Esophagus squamous epithelium (tissue), 5 donors: ENCODE data around the gene CFAP57. TPM values are rescaled to one million over a fixed set of nuclear protein-coding genes. Genes with fewer than 3 reads are reported as not detected.

Experiments
- DNase-seq: peaks from one replicate; lab custom pipeline; 2025; lab: John Stamatoyannopoulos, UW
- H3K27ac ChIP-seq, 4 donors: fragments of 200-600 bp; sonication (generic); one replicate each; pipeline ENCODE4 v1.5.1; 2016 to 2019; ENCODE audit warnings: mild to moderate bottlenecking in 1 of 4
- H3K27me3 ChIP-seq, 4 donors: fragments of 200-600 bp; sonication (generic); 1 replicate in 3 of 4; 2 replicates in 1 of 4; pipeline versions ENCODE4 v1.5.1 to v1.6.0; 2017 to 2021; ENCODE audit warnings: antibody characterized with exemption in 1 of 4
- H3K36me3 ChIP-seq, 3 donors: fragments of 200-600 bp; sonication (generic); one replicate each; pipeline ENCODE4 v1.5.1; 2016 to 2019
- H3K4me1 ChIP-seq, 3 donors: fragments of 200-600 bp; sonication (generic); one replicate each; pipeline ENCODE4 v1.5.1; 2017 to 2019
- H3K4me3 ChIP-seq, 4 donors: fragments of 200-600 bp; sonication (generic); 1 replicate in 3 of 4; 2 replicates in 1 of 4; pipeline ENCODE4 v1.5.1; 2016 to 2019; ENCODE audit warnings: mild to moderate bottlenecking in 2 of 4, moderate library complexity in 1 of 4
- H3K9me3 ChIP-seq, 3 donors: fragments of 200-600 bp; sonication (generic); one replicate each; pipeline ENCODE4 v1.5.1; 2016 to 2019
- CTCF ChIP-seq, 6 experiments: fragments of 450-650 bp in 4 of 6; fragments of 200-600 bp in 2 of 6; sonication (generic) in 2 of 6; IDR thresholded peaks; one replicate each; pipeline ENCODE4 v1.5.1; 2016 to 2019; ENCODE audit warnings: antibody characterized with exemption in 6 of 6, mild to moderate bottlenecking in 4 of 6, moderate library complexity in 4 of 6
- POLR2A ChIP-seq, 4 donors: fragments of 450-650 bp; IDR thresholded peaks; one replicate each; pipeline ENCODE4 v1.6.1; 2017; ENCODE audit warnings: antibody characterized with exemption in 4 of 4, mild to moderate bottlenecking in 4 of 4, moderate library complexity in 3 of 4
- WGBS, 2 donors: methylation state at CpG; one replicate each; pipeline ENCODE4 v1.1.5; 2018; 5-methylcytosine and 5-hydroxymethylcytosine counted together
- intact Hi-C: fragments of 100-400 bp; cut with DNase I; formaldehyde crosslinking; loops from one replicate; pipeline ENCODE4 v1.15.0; 2022
- total RNA-seq, 4 donors: library from RNA; depleted of rRNA; stranded (reverse); fragments of >200 nt; gene quantifications; one replicate each; pipeline ENCODE4 v1.1.0, GENCODE V29; 2016
- donor health status: DM: yes; HTN: yes; CAD: no.

Gene CFAP57
- total RNA-seq, 4 donors from 2014 or later, result not detected

GRCh38 chr1:43237121-43237520, 65.0 kb downstream of the CFAP57 start:
- 58 to 78% methylated on average over 1 of the region's 1 CpG for WGBS, 2 donors
- Histone ChIP-seq H3K27ac (no peak overlapping the region), H3K4me1 (peaks cover 0 to 25% (median 3%) of the 10 kb centered on the region in 3 donors), H3K9me3 (no peaks in the 10 kb centered on the region), H3K36me3 (no peaks in the 10 kb centered on the region), H3K4me3 (no peak overlapping the region), H3K27me3 (no peaks in the 10 kb centered on the region)
- DNase-seq, result no peak
- TF ChIP-seq POLR2A (IDR thresholded peaks at IDR 0.05) (no peak), CTCF (IDR thresholded peaks at IDR 0.05) (no peak)
- intact Hi-C loops, result no loop called here

- H3K4me1 ChIP-seq, result peaks cover 0 to 22% (median 3%) of the 10 kb centered on the region in 3 donors
- no peaks in the 10 kb centered on the region for H3K9me3 ChIP-seq
- intact Hi-C loops, result no loop called here
- TF ChIP-seq POLR2A (IDR thresholded peaks at IDR 0.05), result no peak
- peak; percentile 32 to 73 (median 61) for TF ChIP-seq CTCF (IDR thresholded peaks at IDR 0.05)
- no peaks in the 10 kb centered on the region for H3K36me3 ChIP-seq
- H3K4me3 ChIP-seq, result no peak overlapping the region
- DNase-seq, result no peak
- no peak overlapping the region for H3K27ac ChIP-seq
- H3K27me3 ChIP-seq, result no peaks in the 10 kb centered on the region
- WGBS, 2 donors, result 19 to 20% methylated on average over 5 of the region's 5 CpGs
Measured at GRCh38 chr1:43238085-43238484, 66.0 kb downstream of the CFAP57 start.

- intact Hi-C loops, result no loop called here
- H3K27ac ChIP-seq, result no peak overlapping the region
Measured at GRCh38 chr1:43238991-43239469, 66.9 kb downstream of the CFAP57 start.

GRCh38 chr1:43239484-43239883, 67.4 kb downstream of the CFAP57 start:
- Histone ChIP-seq H3K9me3 (no peaks in the 10 kb centered on the region), H3K27ac (no peak overlapping the region), H3K36me3 (no peaks in the 10 kb centered on the region), H3K4me3 (no peak overlapping the region), H3K4me1 (peaks cover 0 to 22% (median 3%) of the 10 kb centered on the region in 3 donors), H3K27me3 (no peaks in the 10 kb centered on the region)
- 58 to 67% methylated on average over 3 of the region's 3 CpGs for WGBS, 2 donors
- no peak for TF ChIP-seq CTCF (IDR thresholded peaks at IDR 0.05)
- TF ChIP-seq POLR2A (IDR thresholded peaks at IDR 0.05), result no peak
- intact Hi-C loops, result no loop called here
- no peak for DNase-seq

More at GRCh38 chr1:43238991-43239469, 66.9 kb downstream of the CFAP57 start:
- Histone ChIP-seq H3K4me1 (peaks cover 0 to 22% (median 3%) of the 10 kb centered on the region in 3 donors), H3K27me3 (no peaks in the 10 kb centered on the region), H3K36me3 (no peaks in the 10 kb centered on the region), H3K9me3 (no peaks in the 10 kb centered on the region), H3K4me3 (no peak overlapping the region)
- WGBS, 2 donors, result 74 to 84% methylated on average over 3 of the region's 3 CpGs
- TF ChIP-seq POLR2A (IDR thresholded peaks at IDR 0.05) (no peak), CTCF (IDR thresholded peaks at IDR 0.05) (no peak)
- no peak for DNase-seq

GRCh38 chr1:43241413-43241836, 69.3 kb downstream of the CFAP57 start:
- TF ChIP-seq CTCF (IDR thresholded peaks at IDR 0.05) (no peak), POLR2A (IDR thresholded peaks at IDR 0.05) (no peak)
- no peaks in the 10 kb centered on the region for H3K27me3 ChIP-seq
- H3K9me3 ChIP-seq, result no peaks in the 10 kb centered on the region
- H3K4me1 ChIP-seq, result peaks cover 0 to 14% (median 3%) of the 10 kb centered on the region in 3 donors
- H3K27ac ChIP-seq, result no peak overlapping the region
- H3K36me3 ChIP-seq, result no peaks in the 10 kb centered on the region
- WGBS, 2 donors, result 38 to 54% methylated on average over 5 to 6 of the region's 6 CpGs
- DNase-seq, result no peak
- intact Hi-C loops, result no loop called here
- no peak overlapping the region for H3K4me3 ChIP-seq
